Esophagus muscularis mucosa (tissue), 4 donors: ENCODE measurements around the gene BTBD9. TPM values are rescaled to one million over a fixed set of nuclear protein-coding genes. Genes with fewer than 3 reads are reported as not detected.

Experiments
- DNase-seq: peaks from one replicate; pipeline ENCODE4 v3.0.0-alpha.2; 2017; ENCODE audit errors: extremely low spot score
- H3K27ac ChIP-seq, 4 donors: fragments of 200-600 bp; sonication (generic); replicated peaks in 1 of 4; 1 replicate in 3 of 4; 2 replicates in 1 of 4; pipeline ENCODE4 v1.5.1; 2016 to 2019; ENCODE audit warnings: mild to moderate bottlenecking in 1 of 4
- H3K27me3 ChIP-seq, 4 donors: fragments of 200-600 bp; sonication (generic); one replicate each; pipeline versions ENCODE4 v1.5.1 to v1.6.0; 2016 to 2019
- H3K36me3 ChIP-seq, 4 donors: fragments of 200-600 bp; sonication (generic); one replicate each; pipeline ENCODE4 v1.5.1; 2016 to 2019
- H3K4me1 ChIP-seq, 4 donors: fragments of 200-600 bp; sonication (generic); one replicate each; pipeline ENCODE4 v1.5.1; 2016 to 2019
- H3K4me3 ChIP-seq, 4 donors: fragments of 200-600 bp; sonication (generic); 1 replicate in 2 of 4; 2 replicates in 2 of 4; pipeline ENCODE4 v1.5.1; 2016 to 2019; ENCODE audit warnings: mild to moderate bottlenecking in 4 of 4, moderate library complexity in 1 of 4
- H3K9me3 ChIP-seq, 4 donors: fragments of 200-600 bp; sonication (generic); 1 replicate in 3 of 4; 2 replicates in 1 of 4; pipeline ENCODE4 v1.5.1; 2016 to 2019
- CTCF ChIP-seq, 3 experiments: fragments of 200-600 bp in 2 of 3; fragments of 450-650 bp in 1 of 3; sonication (generic) in 2 of 3; IDR thresholded peaks; one replicate each; pipeline ENCODE4 v1.5.1; 2017 to 2019; ENCODE audit warnings: antibody characterized with exemption in 3 of 3, mild to moderate bottlenecking in 2 of 3, moderate library complexity in 1 of 3
- EP300 ChIP-seq: sonication (generic); formaldehyde crosslinking; IDR thresholded peaks from one replicate; pipeline ENCODE4 v1.6.1; 2017; ENCODE audit warnings: antibody characterized with exemption
- POLR2A ChIP-seq: fragments of 450-650 bp; IDR thresholded peaks from one replicate; pipeline ENCODE4 v1.6.1; 2017; ENCODE audit warnings: antibody characterized with exemption, moderate library complexity, mild to moderate bottlenecking, low read depth
- POLR2AphosphoS5 ChIP-seq, 2 donors: sonication (generic); formaldehyde crosslinking; IDR thresholded peaks; one replicate each; pipeline ENCODE4 v1.6.1; 2017; ENCODE audit warnings: antibody characterized with exemption in 2 of 2
- WGBS: methylation state at CpG from one replicate; pipeline ENCODE4 v1.1.5; 2018; 5-methylcytosine and 5-hydroxymethylcytosine counted together
- intact Hi-C: fragments of 100-400 bp; cut with DNase I; formaldehyde crosslinking; loops from one replicate; pipeline ENCODE4 v1.15.1; 2023
- total RNA-seq, 4 donors: library from RNA; depleted of rRNA; stranded (reverse); fragments of >200 nt; gene quantifications; one replicate each; pipeline versions ENCODE4 v1.1.0 to v1.2.1, GENCODE V29; 2016

Gene BTBD9
- total RNA-seq, 4 donors from 2014 or later, result 9.4 to 14.1 (median 11.2) TPM

DNA sequence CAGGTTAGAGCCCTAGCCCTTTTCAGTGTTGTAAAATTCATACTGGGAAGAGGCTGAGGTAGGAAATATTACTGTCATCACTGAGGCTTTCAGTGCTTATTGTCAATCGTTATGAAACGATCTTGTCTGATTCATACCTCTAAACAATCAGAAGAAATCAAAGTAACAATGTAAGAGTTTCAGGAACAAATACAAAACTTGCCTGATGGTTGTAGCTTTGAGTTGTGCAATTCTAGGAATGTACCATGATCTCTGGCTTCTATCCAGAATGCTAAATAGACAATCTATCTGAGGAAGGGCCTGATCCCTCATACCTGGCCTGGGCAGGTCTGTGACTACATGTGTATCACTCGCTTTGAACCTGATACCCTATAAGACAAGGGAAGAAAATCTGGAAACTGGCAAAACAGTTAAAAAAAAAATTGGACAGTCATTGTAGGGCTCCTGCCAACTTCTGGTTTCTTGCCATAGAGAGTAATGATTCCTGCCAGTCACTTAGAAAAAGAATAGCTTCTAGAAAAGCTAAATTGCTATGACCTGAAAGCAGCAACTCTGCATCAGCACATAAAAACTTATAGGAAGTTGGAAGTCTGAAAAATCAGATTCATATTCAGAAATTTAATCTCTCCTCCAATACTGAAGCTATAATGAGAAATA, 234.7 kb downstream of the BTBD9 start:
- no peak for DNase-seq
- H3K27me3 ChIP-seq, result no peaks in the 10 kb centered on the region
- no peaks in the 10 kb centered on the region for H3K9me3 ChIP-seq
- WGBS, result 69% methylated on average over 3 of the region's 3 CpGs
- peaks cover 13 to 16% (median 13%) of the 10 kb centered on the region in 4 donors for H3K4me1 ChIP-seq
- TF ChIP-seq CTCF (IDR thresholded peaks at IDR 0.05) (no peak), POLR2A (no peak), POLR2AphosphoS5 (IDR thresholded peaks at IDR 0.05) (no peak), EP300 (no peak)
- no peaks in the 10 kb centered on the region for H3K36me3 ChIP-seq
- intact Hi-C loops, result no loop called here
- no peak overlapping the region for H3K27ac ChIP-seq
- no peak overlapping the region for H3K4me3 ChIP-seq

DNA sequence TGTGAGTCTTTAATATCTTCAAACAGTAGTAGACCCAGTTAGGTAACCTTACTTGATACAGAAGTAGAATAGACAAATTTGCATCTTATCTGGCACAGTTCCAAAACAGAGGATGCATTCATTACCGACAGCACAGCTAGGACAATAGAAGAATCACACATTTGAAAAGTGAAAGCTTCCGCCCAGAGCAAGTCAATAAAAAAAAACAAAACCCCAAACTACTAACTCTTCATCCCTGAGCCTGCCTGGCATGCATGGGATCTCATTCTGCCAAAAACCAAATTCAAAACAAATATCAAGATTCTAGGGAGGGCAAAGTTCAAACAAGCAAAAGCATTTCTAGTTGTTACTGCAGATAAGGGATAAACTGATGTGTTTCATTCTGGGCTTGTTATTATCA, 235.4 kb downstream of the BTBD9 start:
- peaks cover 13 to 16% (median 13%) of the 10 kb centered on the region in 4 donors for H3K4me1 ChIP-seq
- intact Hi-C loops, result no loop called here
- H3K36me3 ChIP-seq, result no peaks in the 10 kb centered on the region
- no peak for DNase-seq
- WGBS, result 57% methylated on average over 2 of the region's 2 CpGs
- no peaks in the 10 kb centered on the region for H3K27me3 ChIP-seq
- H3K27ac ChIP-seq, result no peak overlapping the region
- no peak overlapping the region for H3K4me3 ChIP-seq
- TF ChIP-seq CTCF (IDR thresholded peaks at IDR 0.05) (no peak), POLR2AphosphoS5 (IDR thresholded peaks at IDR 0.05) (no peak), POLR2A (no peak), EP300 (no peak)
- H3K9me3 ChIP-seq, result no peaks in the 10 kb centered on the region

DNA sequence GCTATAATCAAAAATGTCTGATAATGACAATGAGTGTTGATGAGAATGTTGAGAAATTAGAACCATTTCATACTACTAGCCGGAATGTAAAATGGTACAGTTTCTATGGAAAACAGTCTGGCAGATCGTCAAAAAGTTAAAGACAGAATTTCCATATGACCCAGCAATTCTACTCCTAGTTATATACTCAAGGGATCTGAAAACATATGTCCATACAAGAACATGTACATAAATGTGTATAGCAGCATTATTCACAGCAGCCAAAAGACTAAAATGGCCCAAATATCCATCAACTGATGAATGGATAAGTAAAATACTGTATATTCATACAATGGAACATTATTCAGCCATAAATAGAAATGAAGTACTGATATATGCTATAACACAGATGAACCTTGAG, 236.2 kb downstream of the BTBD9 start:
- no peak overlapping the region for H3K4me3 ChIP-seq
- no peak overlapping the region for H3K27ac ChIP-seq
- peaks cover 13 to 16% (median 13%) of the 10 kb centered on the region in 4 donors for H3K4me1 ChIP-seq
- 87% methylated on average over 2 of the region's 2 CpGs for WGBS
- no peaks in the 10 kb centered on the region for H3K27me3 ChIP-seq
- intact Hi-C loops, result no loop called here
- DNase-seq, result no peak
- no peaks in the 10 kb centered on the region for H3K36me3 ChIP-seq
- no peak for TF ChIP-seq EP300
- TF ChIP-seq POLR2A, result no peak
- no peak for TF ChIP-seq CTCF (IDR thresholded peaks at IDR 0.05)
- no peak for TF ChIP-seq POLR2AphosphoS5 (IDR thresholded peaks at IDR 0.05)
- no peaks in the 10 kb centered on the region for H3K9me3 ChIP-seq

GRCh38 chr6:38400764-38401163, 239.0 kb downstream of the BTBD9 start:
- no peaks in the 10 kb centered on the region for H3K36me3 ChIP-seq
- H3K27me3 ChIP-seq, result no peaks in the 10 kb centered on the region
- no peak overlapping the region for H3K27ac ChIP-seq
- H3K4me1 ChIP-seq, result peaks cover 13 to 16% (median 13%) of the 10 kb centered on the region in 4 donors
- TF ChIP-seq CTCF (IDR thresholded peaks at IDR 0.05) (no peak), EP300 (no peak), POLR2AphosphoS5 (IDR thresholded peaks at IDR 0.05) (no peak), POLR2A (no peak)
- H3K9me3 ChIP-seq, result no peaks in the 10 kb centered on the region
- H3K4me3 ChIP-seq, result no peak overlapping the region
- no peak for DNase-seq
- intact Hi-C loops, result no loop called here
- 100% methylated on average over 1 of the region's 1 CpG for WGBS

DNA sequence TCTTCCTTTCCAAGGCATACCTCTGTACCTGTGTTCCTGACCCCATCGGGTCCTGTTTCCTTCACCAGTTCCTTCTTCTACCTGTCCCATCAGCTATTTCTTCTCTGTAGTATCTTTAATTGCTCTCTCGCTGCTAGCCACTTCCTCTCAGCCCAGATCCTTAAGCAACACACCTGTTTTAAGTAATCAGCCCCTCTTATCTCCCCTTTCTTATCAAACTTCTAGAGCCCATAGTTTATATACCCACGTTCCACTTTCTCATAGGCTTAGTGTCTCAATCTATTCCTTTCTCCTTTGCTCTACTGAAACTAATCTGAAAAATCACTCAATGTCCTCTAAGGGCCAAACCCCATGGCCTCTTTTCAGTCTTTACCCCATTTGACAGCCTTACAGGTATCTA, 239.6 kb downstream of the BTBD9 start:
- TF ChIP-seq EP300 (no peak), CTCF (IDR thresholded peaks at IDR 0.05) (no peak), POLR2AphosphoS5 (IDR thresholded peaks at IDR 0.05) (no peak), POLR2A (no peak)
- Histone ChIP-seq H3K9me3 (no peaks in the 10 kb centered on the region), H3K27me3 (no peaks in the 10 kb centered on the region), H3K36me3 (no peaks in the 10 kb centered on the region), H3K27ac (no peak overlapping the region), H3K4me1 (peaks cover 9 to 13% (median 11%) of the 10 kb centered on the region in 4 donors), H3K4me3 (no peak overlapping the region)
- WGBS, result 90% methylated on average over 3 of the region's 3 CpGs
- intact Hi-C loops, result no loop called here
- DNase-seq, result no peak
